HEK293 (cell line): Measurements from ENCODE around the gene MRRF.

Experiments
- CTCF ChIA-PET: fragments of 350-600 bp; formaldehyde crosslinking; extraction: SDS; loops from one replicate; lab custom pipeline; 2021; ENCODE audit warnings: antibody characterized with exemption; lab: Yijun Ruan, JAX
- POLR2A ChIA-PET: fragments of 300-600 bp; formaldehyde crosslinking; extraction: SDS; loops from one replicate; lab custom pipeline; 2020; ENCODE audit warnings: antibody characterized with exemption, inconsistent platforms; lab: Yijun Ruan, JAX
- H3K27ac ChIP-seq: fragments of 200-500 bp; sonication (Bioruptor generic); 2 replicates; pipeline ENCODE4 v1.5.1; 2014; ENCODE audit warnings: low read depth, low read length, control low read depth, inconsistent platforms; ENCODE audit errors: extremely low read depth
- H3K36me3 ChIP-seq, 2 experiments: fragments of 200-500 bp in 1 of 2; sonication (Bioruptor generic) in 1 of 2; 1 replicate in 1 of 2; 2 replicates in 1 of 2; pipeline ENCODE4 v1.5.1; 2014 to 2017; ENCODE audit warnings: inconsistent platforms in 2 of 2, low read length in 2 of 2; ENCODE audit not compliant: control insufficient read depth in 2 of 2, insufficient read depth in 1 of 2
- H3K4me1 ChIP-seq: fragments of 200-500 bp; sonication (Bioruptor generic); 2 replicates; pipeline ENCODE4 v1.5.1; 2014; ENCODE audit warnings: mild to moderate bottlenecking, low read length, inconsistent platforms; ENCODE audit not compliant: control insufficient read depth, insufficient read depth
- H3K4me3 ChIP-seq: 2 replicates; pipeline ENCODE4 v1.5.1; 2011; ENCODE audit warnings: low read depth, mild to moderate bottlenecking, control low read depth, low read length, moderate library complexity
- H3K9me3 ChIP-seq: fragments of 200-500 bp; sonication (Bioruptor generic); 2 replicates; pipeline ENCODE4 v1.5.1; 2014; ENCODE audit warnings: low read depth, low read length, inconsistent platforms; ENCODE audit not compliant: control insufficient read depth, insufficient read depth
- BCL6B ChIP-seq: fragments of 450-650 bp; formaldehyde crosslinking; IDR thresholded peaks from 2 replicates; pipeline ENCODE4 v1.5.1; 2017; ENCODE audit warnings: missing biosample characterization, missing genetic modification characterization
- REST ChIP-seq: fragments of 450-650 bp; formaldehyde crosslinking; IDR thresholded peaks from 2 replicates; pipeline ENCODE4 v1.5.1; 2016; ENCODE audit warnings: missing biosample characterization, missing genetic modification characterization
- SALL2 ChIP-seq: fragments of 450-650 bp; formaldehyde crosslinking; IDR thresholded peaks from 2 replicates; pipeline ENCODE4 v1.5.0; 2017; ENCODE audit warnings: missing biosample characterization, mild to moderate bottlenecking, missing genetic modification characterization, borderline replicate concordance
- SP3 ChIP-seq: fragments of 450-650 bp; formaldehyde crosslinking; IDR thresholded peaks from 2 replicates; pipeline ENCODE4 v1.5.1; 2016; ENCODE audit warnings: missing biosample characterization, missing genetic modification characterization
- ZNF174 ChIP-seq: fragments of 450-650 bp; formaldehyde crosslinking; IDR thresholded peaks from 2 replicates; pipeline ENCODE4 v1.5.0; 2017; ENCODE audit warnings: missing biosample characterization, mild to moderate bottlenecking, missing genetic modification characterization
- ZNF221 ChIP-seq: fragments of 450-650 bp; formaldehyde crosslinking; IDR thresholded peaks from 2 replicates; pipeline ENCODE4 v1.5.1; 2017; ENCODE audit warnings: missing biosample characterization, missing genetic modification characterization, borderline replicate concordance
- ZNF341 ChIP-seq: fragments of 450-650 bp; formaldehyde crosslinking; IDR thresholded peaks from 2 replicates; pipeline ENCODE4; 2016; ENCODE audit warnings: low read depth, missing biosample characterization, missing genetic modification characterization
- ZNF585B ChIP-seq: fragments of 450-650 bp; formaldehyde crosslinking; IDR thresholded peaks from 2 replicates; pipeline ENCODE4 v1.5.1; 2016; ENCODE audit warnings: missing biosample characterization, missing genetic modification characterization
- ZNF645 ChIP-seq: fragments of 450-650 bp; formaldehyde crosslinking; IDR thresholded peaks from 2 replicates; pipeline ENCODE4; 2016; ENCODE audit warnings: missing biosample characterization, missing genetic modification characterization
- ZNF660 ChIP-seq: fragments of 450-650 bp; IDR thresholded peaks from 2 replicates; pipeline ENCODE4 v1.5.1; 2018; ENCODE audit warnings: missing biosample characterization, mild to moderate bottlenecking, missing genetic modification characterization
- ZNF677 ChIP-seq: fragments of 450-650 bp; IDR thresholded peaks from 2 replicates; pipeline ENCODE4 v1.5.0; 2018; ENCODE audit warnings: missing biosample characterization, mild to moderate bottlenecking, missing genetic modification characterization, moderate library complexity
- ZNF692 ChIP-seq: fragments of 450-650 bp; formaldehyde crosslinking; IDR thresholded peaks from 2 replicates; pipeline ENCODE4 v1.5.1; 2016; ENCODE audit warnings: missing biosample characterization, missing genetic modification characterization

MRRF gene

GRCh38 chr9:122223435-122223834 lies 41.2 kb upstream of the MRRF start:
- no peak overlapping the region for H3K27ac ChIP-seq
- H3K4me1 ChIP-seq, result no peaks in the 10 kb centered on the region
- no peaks in the 10 kb centered on the region for H3K9me3 ChIP-seq
- no peak for TF ChIP-seq ZNF174 (tag by site-specific recombination)
- no peak for TF ChIP-seq SP3 (tag by site-specific recombination)
- TF ChIP-seq ZNF645 (tag by site-specific recombination), result no peak
- TF ChIP-seq ZNF585B (tag by site-specific recombination), result no peak
- TF ChIP-seq ZNF692 (tag by site-specific recombination), result no peak
- TF ChIP-seq SALL2 (tag by site-specific recombination), result no peak
- TF ChIP-seq ZNF341, result no peak
- TF ChIP-seq REST (tag by site-specific recombination), result no peak
- ChIA-PET CTCF (interaction anchor here (0.8 kb wide), 1 partner anchor 98 kb away, joined by 3 read pairs; no protein-coding TSS in a partner anchor), POLR2A (no interaction called here)
- no peaks in the 10 kb centered on the region for H3K36me3 ChIP-seq
- no peak overlapping the region for H3K4me3 ChIP-seq

- Histone ChIP-seq H3K4me1 (no peaks in the 10 kb centered on the region), H3K36me3 (no peaks in the 10 kb centered on the region), H3K9me3 (no peaks in the 10 kb centered on the region), H3K27ac (no peak overlapping the region), H3K4me3 (no peak overlapping the region)
- TF ChIP-seq BCL6B (tag by site-specific recombination), result no peak
- POLR2A ChIA-PET, result no interaction called here
- CTCF ChIA-PET, result no interaction called here
Observed at GRCh38 chr9:122225312-122226141, 39.2 kb upstream of the MRRF start.

- Histone ChIP-seq H3K4me3 (no peak overlapping the region), H3K4me1 (no peaks in the 10 kb centered on the region)
- TF ChIP-seq ZNF660 (tag by site-specific recombination) (no peak), ZNF677 (tag by site-specific recombination) (no peak), ZNF221 (no peak)
- TF ChIP-seq, all 188 proteins: peak for 0
- ChIA-PET POLR2A (no interaction called here), CTCF (interaction anchor here (0.7 kb wide), 1 partner anchor 285 kb away, joined by 4 read pairs; no protein-coding TSS in a partner anchor)
- Histone ChIP-seq H3K9me3 (no peaks in the 10 kb centered on the region), H3K27ac (no peak overlapping the region), H3K36me3 (no peaks in the 10 kb centered on the region)
Observed at GRCh38 chr9:122226142-122226757, 38.4 kb upstream of the MRRF start.
